PC-3 (cell line): ENCODE measurements around the gene IWS1. TPM values are rescaled to one million over a fixed set of nuclear protein-coding genes. Genes with fewer than 3 reads are reported as not detected.

ENCODE experiments used
- ATAC-seq: fragments of 200-7000 bp; cut with Tn5 transposase; 2 replicates; pipeline ENCODE4 v1.9.1; 2020; ENCODE audit warnings: mild to moderate bottlenecking, moderate library complexity
- BruUV-seq: library from RNA; stranded (reverse); fragments of 400-500 nt; replicated peaks from 2 replicates; lab custom pipeline; 2021; lab: Mats Ljungman, UMichigan
- CTCF ChIA-PET: fragments of 300-600 bp; sonication (Branson Sonifier 250); formaldehyde crosslinking; loops from one replicate; lab custom pipeline; 2022; ENCODE audit warnings: antibody characterized with exemption; lab: Charles Lee
- POLR2A ChIA-PET: fragments of 300-600 bp; sonication (Branson Sonifier 250); formaldehyde crosslinking; loops from one replicate; lab custom pipeline; 2022; ENCODE audit warnings: antibody characterized with exemption; ENCODE audit not compliant: unreplicated experiment; lab: Charles Lee
- DNase-seq: peaks from one replicate; pipeline ENCODE4 v3.0.0-alpha.2; 2015
- H2AFZ ChIP-seq: fragments of 300-600 bp; sonication (generic); 2 replicates; pipeline ENCODE4 v1.6.0; 2016; ENCODE audit warnings: antibody characterized with exemption, low read length
- H3F3A ChIP-seq: fragments of 300-600 bp; sonication (generic); one replicate; pipeline ENCODE4 v1.6.0; 2017; ENCODE audit warnings: antibody characterized with exemption, low read length, control low read depth, mild to moderate bottlenecking; ENCODE audit not compliant: unreplicated experiment
- H3K27ac ChIP-seq: fragments of 300-600 bp; sonication (generic); 2 replicates; pipeline ENCODE4 v1.5.1; 2016; ENCODE audit warnings: mild to moderate bottlenecking, low read length
- H3K27me3 ChIP-seq: fragments of 300-600 bp; sonication (generic); 2 replicates; pipeline ENCODE4 v1.6.1; 2016; ENCODE audit warnings: low read length, mixed read lengths
- H3K36me3 ChIP-seq: fragments of 300-600 bp; sonication (generic); 2 replicates; pipeline ENCODE4 v1.6.1; 2016; ENCODE audit warnings: low read depth, mixed run types, low read length, mixed read lengths
- H3K4me1 ChIP-seq: fragments of 300-600 bp; sonication (generic); 2 replicates; pipeline ENCODE4 v1.5.1; 2016; ENCODE audit warnings: low read length; ENCODE audit not compliant: insufficient read depth
- H3K4me2 ChIP-seq: fragments of 300-600 bp; sonication (generic); 2 replicates; pipeline ENCODE4 v1.6.0; 2016; ENCODE audit warnings: low read length
- H3K4me3 ChIP-seq: fragments of 300-600 bp; sonication (generic); 2 replicates; pipeline ENCODE4 v1.5.1; 2016; ENCODE audit warnings: mild to moderate bottlenecking, low read length, mixed read lengths
- H3K79me2 ChIP-seq: fragments of 300-600 bp; sonication (generic); 2 replicates; pipeline ENCODE4 v1.6.1; 2017; ENCODE audit warnings: low read length, mixed read lengths
- H3K9ac ChIP-seq: fragments of 300-600 bp; sonication (generic); 2 replicates; pipeline ENCODE4 v1.6.0; 2016; ENCODE audit warnings: mild to moderate bottlenecking, low read length
- H3K9me2 ChIP-seq: fragments of 300-600 bp; sonication (generic); replicated peaks from 2 replicates; pipeline ENCODE4 v1.6.1; 2016; ENCODE audit warnings: mixed run types, low read length, mixed read lengths
- H3K9me3 ChIP-seq: fragments of 300-600 bp; sonication (generic); 2 replicates; pipeline ENCODE4 v1.6.1; 2016; ENCODE audit warnings: low read length, mixed read lengths
- H4K20me1 ChIP-seq: fragments of 300-600 bp; sonication (generic); 2 replicates; pipeline ENCODE4 v1.6.1; 2016; ENCODE audit warnings: low read length, mixed read lengths
- CTCF ChIP-seq: fragments of 300-600 bp; sonication (generic); conservative IDR thresholded peaks from 2 replicates; pipeline ENCODE4 v1.5.1; 2017; ENCODE audit warnings: antibody characterized with exemption, low read depth, mild to moderate bottlenecking, low read length
- EZH2 ChIP-seq: fragments of 300-600 bp; sonication (generic); IDR thresholded peaks from one replicate; pipeline ENCODE4 v1.6.1; 2017; ENCODE audit warnings: antibody characterized with exemption, mild to moderate bottlenecking, low read length; ENCODE audit not compliant: unreplicated experiment
- EZH2phosphoT487 ChIP-seq: fragments of 300-600 bp; sonication (generic); IDR thresholded peaks from 2 replicates; pipeline ENCODE4 v1.6.1; 2018; ENCODE audit warnings: mild to moderate bottlenecking, antibody characterized with exemption, low read length, borderline replicate concordance
- intact Hi-C: fragments of 100-400 bp; cut with micrococcal nuclease; formaldehyde crosslinking; loops from 2 replicates; pipeline ENCODE4 v1.9.0; 2023
- total RNA-seq: library from RNA; depleted of rRNA; stranded (reverse); fragments of >200 nt; gene quantifications from 2 replicates; pipeline ENCODE4 v1.2.3, GENCODE V29; 2014

Gene IWS1
- total RNA-seq, 1 experiment from 2014 or later: 51.4 TPM

GRCh38 chr2:127563458-127564428 lies 37.5 kb upstream of the IWS1 start:
- no TSS peak for BruUV-seq

GRCh38 chr2:127562936-127563335 lies 36.6 kb upstream of the IWS1 start:
- ChIA-PET CTCF (no interaction called here), POLR2A (no interaction called here)
- DNase-seq (no peak), ATAC-seq (no peak)
- no peak overlapping the region for H2AFZ ChIP-seq
- H3K27ac ChIP-seq: no peak overlapping the region
- no peaks in the 10 kb centered on the region for H4K20me1 ChIP-seq
- BruUV-seq: no TSS peak
- no peak overlapping the region for H3K9ac ChIP-seq
- no peak for TF ChIP-seq CTCF
- no peak for TF ChIP-seq EZH2
- TF ChIP-seq EZH2phosphoT487: no peak
- intact Hi-C loops: no loop called here
- H3K79me2 ChIP-seq: no peaks in the 10 kb centered on the region
- H3K9me2 ChIP-seq: no peaks in the 10 kb centered on the region
- H3K4me2 ChIP-seq: no peak overlapping the region
- no peak overlapping the region for H3K4me3 ChIP-seq
- H3K36me3 ChIP-seq: no peaks in the 10 kb centered on the region
- H3K4me1 ChIP-seq: no peaks in the 10 kb centered on the region
- no peaks in the 10 kb centered on the region for H3F3A ChIP-seq
- no peaks in the 10 kb centered on the region for H3K9me3 ChIP-seq
- H3K27me3 ChIP-seq: no peaks in the 10 kb centered on the region

More at GRCh38 chr2:127563458-127564428, 37.5 kb upstream of the IWS1 start:
- H3K4me1 ChIP-seq: no peaks in the 10 kb centered on the region; the same call in 1 of the 2 replicates
- TF ChIP-seq EZH2 (no peak), CTCF (no peak), EZH2phosphoT487 (no peak)
- H3K4me2 ChIP-seq: no peak overlapping the region
- H3K36me3 ChIP-seq: no peaks in the 10 kb centered on the region
- CTCF ChIA-PET: no interaction called here
- H3K9me3 ChIP-seq: no peaks in the 10 kb centered on the region
- no peaks in the 10 kb centered on the region for H4K20me1 ChIP-seq
- H3K4me3 ChIP-seq: no peak overlapping the region
- no peak overlapping the region for H3K9ac ChIP-seq
- intact Hi-C loops: no loop called here
- H2AFZ ChIP-seq: no peak overlapping the region
- no peaks in the 10 kb centered on the region for H3K27me3 ChIP-seq
- DNase-seq (no peak), ATAC-seq (no peak)
- H3K9me2 ChIP-seq: no peaks in the 10 kb centered on the region
- no peaks in the 10 kb centered on the region for H3F3A ChIP-seq
- no peak overlapping the region for H3K27ac ChIP-seq
- no peaks in the 10 kb centered on the region for H3K79me2 ChIP-seq
- POLR2A ChIA-PET: no interaction called here

GRCh38 chr2:127561371-127561770 lies 35.1 kb upstream of the IWS1 start:
- Histone ChIP-seq H3K9ac (no peak overlapping the region), H3K36me3 (no peaks in the 10 kb centered on the region), H3F3A (no peaks in the 10 kb centered on the region), H3K4me1 (no peaks in the 10 kb centered on the region), H4K20me1 (no peaks in the 10 kb centered on the region), H3K9me3 (no peaks in the 10 kb centered on the region), H3K79me2 (no peaks in the 10 kb centered on the region), H3K4me2 (no peak overlapping the region), H3K27ac (no peak overlapping the region), H3K4me3 (no peak overlapping the region), H2AFZ (no peak overlapping the region), H3K27me3 (no peaks in the 10 kb centered on the region), H3K9me2 (no peaks in the 10 kb centered on the region)
- ATAC-seq (no peak), DNase-seq (no peak)
- BruUV-seq: no TSS peak
- intact Hi-C loops: no loop called here
- ChIA-PET CTCF (no interaction called here), POLR2A (no interaction called here)
- no peak for TF ChIP-seq EZH2
- TF ChIP-seq EZH2phosphoT487: no peak
- TF ChIP-seq CTCF: no peak
